Spleen (tissue), 11 donors: Measurements from ENCODE around the gene FLACC1. TPM values are rescaled to one million over a fixed set of nuclear protein-coding genes. Genes with fewer than 3 reads are reported as not detected.

Experiments used
- DNase-seq: peaks from one replicate; pipeline ENCODE4 v3.0.0-alpha.2; 2020
- H3K27ac ChIP-seq, 8 donors: fragments of 200-600 bp; sonication (generic) in 7 of 8; 1 replicate in 4 of 8; 2 replicates in 4 of 8; pipeline versions ENCODE4 v1.5.0 to v1.8.0; 2016 to 2021; ENCODE audit warnings: inconsistent platforms in 4 of 8, mild to moderate bottlenecking in 4 of 8, moderate library complexity in 1 of 8
- H3K27me3 ChIP-seq, 7 donors: fragments of 200-600 bp; sonication (generic) in 6 of 7; replicated peaks in 1 of 7; 1 replicate in 4 of 7; 2 replicates in 3 of 7; pipeline versions ENCODE4 v1.5.0 to v1.8.0; 2016 to 2021; ENCODE audit warnings: inconsistent platforms in 3 of 7, mild to moderate bottlenecking in 1 of 7
- H3K36me3 ChIP-seq, 6 donors: fragments of 200-600 bp; sonication (generic) in 5 of 6; 1 replicate in 4 of 6; 2 replicates in 2 of 6; pipeline versions ENCODE4 v1.5.0 to v1.8.0; 2016 to 2021; ENCODE audit warnings: inconsistent platforms in 2 of 6
- H3K4me1 ChIP-seq, 6 donors: fragments of 200-600 bp; sonication (generic) in 5 of 6; 1 replicate in 3 of 6; 2 replicates in 3 of 6; pipeline versions ENCODE4 v1.5.0 to v1.8.0; 2016 to 2021; ENCODE audit warnings: inconsistent platforms in 3 of 6
- H3K4me3 ChIP-seq, 8 donors: fragments of 200-600 bp; sonication (generic) in 7 of 8; 1 replicate in 4 of 8; 2 replicates in 4 of 8; pipeline versions ENCODE4 v1.5.0 to v1.8.0; 2016 to 2021; ENCODE audit warnings: inconsistent platforms in 4 of 8, mild to moderate bottlenecking in 4 of 8, moderate library complexity in 2 of 8
- H3K9me3 ChIP-seq, 8 donors: fragments of 200-600 bp; sonication (generic) in 7 of 8; 1 replicate in 4 of 8; 2 replicates in 4 of 8; pipeline versions ENCODE4 v1.5.0 to v1.8.0; 2016 to 2021; ENCODE audit warnings: inconsistent platforms in 4 of 8
- POLR2A ChIP-seq, 3 donors: fragments of 450-650 bp; IDR thresholded peaks; one replicate each; pipeline ENCODE4 v1.5.1; 2017; ENCODE audit warnings: antibody characterized with exemption in 3 of 3, mild to moderate bottlenecking in 1 of 3
- POLR2AphosphoS5 ChIP-seq, 3 donors: sonication (generic); formaldehyde crosslinking; IDR thresholded peaks; one replicate each; pipeline ENCODE4 v1.5.1; 2017; ENCODE audit warnings: antibody characterized with exemption in 3 of 3
- WGBS, 5 donors: extraction: QIAGEN DNeasy Blood & Tissue Kit in 3 of 5; methylation state at CpG; one replicate each; pipeline versions ENCODE4 v1.1.5 to v1.1.7; 2013 to 2018; 5-methylcytosine and 5-hydroxymethylcytosine counted together
- intact Hi-C: fragments of 100-400 bp; cut with DNase I; formaldehyde crosslinking; loops from one replicate; pipeline ENCODE4 v1.15.0; 2023; ENCODE audit warnings: low total_unique reads
- polyA plus RNA-seq, 3 donors: library from polyadenylated mRNA; stranded (reverse); fragments of 200-250 nt; gene quantifications; one replicate each; pipeline ENCODE4 v1.2.1, GENCODE V29; 2013
- total RNA-seq, 7 donors: library from RNA; depleted of rRNA in 3 of 7; stranded (reverse); fragments of >200 nt in 3 of 7; fragmentation: NEBNext Ultra II Directional in 4 of 7; extraction: Animal tissue kit (Norgen Biotek cat#: 25700) in 4 of 7; gene quantifications; one replicate each; pipeline versions ENCODE4 v1.1.0 to v1.2.1, GENCODE V29; 2016 to 2021
- TF ChIP-seq, protein P1 (sequence below), 11 experiments: fragments of 200-600 bp in 7 of 11; fragments of 450-650 bp in 4 of 11; sonication (generic) in 4 of 11; IDR thresholded peaks in 8 of 11; conservative IDR thresholded peaks in 3 of 11; 1 replicate in 7 of 11; 2 replicates in 4 of 11; pipeline versions ENCODE4 v1.4.0 to v1.8.0; 2016 to 2021; ENCODE audit warnings: antibody characterized with exemption in 11 of 11, inconsistent platforms in 4 of 11, mild to moderate bottlenecking in 1 of 11
- donor health status: healthy with polysubstance abuse.
- donor health status: DM: no; HTN: no; CAD: no; lungs with moderate emphysema.
- donor health status: DM: no; HTN: no; CAD: no.
- donor health status: Bipolar disorder and iron deficiency.
- donor health status: healthy.
- donor health status: DM: no; HTN: no; CAD: no.
- donor health status: DM: yes; HTN: yes; CAD: no.

The FLACC1 gene
- total and polyA plus RNA-seq, 10 donors, result 0.30 to 5.7 (median 3.1) TPM

DNA sequence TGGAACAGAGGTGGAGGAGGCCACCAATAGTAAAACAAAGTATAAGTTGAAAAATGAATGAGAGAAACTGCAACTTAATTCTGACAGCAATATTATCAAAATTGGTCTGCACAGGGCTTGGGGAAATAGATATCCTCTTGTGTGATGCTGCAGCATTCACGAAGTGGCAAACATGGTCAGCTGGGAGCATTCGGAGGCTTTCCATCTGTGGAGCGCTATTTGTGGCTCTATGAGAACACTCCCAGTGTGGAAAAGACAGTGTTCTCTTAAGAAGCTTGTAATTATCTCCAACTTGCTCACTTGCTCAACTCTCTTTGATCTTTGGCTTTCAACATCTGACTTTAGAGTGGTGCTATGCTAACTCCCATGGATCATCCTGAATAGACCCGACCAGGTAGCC, 3.1 kb upstream of the FLACC1 start:
- Histone ChIP-seq H3K36me3 (peaks cover 0 to 47% (median 0%) of the 10 kb centered on the region in 6 donors), H3K9me3 (peaks cover 0 to 8% (median 2%) of the 10 kb centered on the region in 8 donors), H3K4me3 (no peak overlapping the region), H3K4me1 (peaks cover 0 to 5% (median 0%) of the 10 kb centered on the region in 6 donors), H3K27ac (no peak overlapping the region), H3K27me3 (no peaks in the 10 kb centered on the region)
- intact Hi-C loops, result loop anchor here (5.0 kb wide), 1 partner anchor 118 kb away; no protein-coding TSS in a partner anchor
- DNase-seq, result no peak
- WGBS, 5 donors, result 93 to 97% (median 95%) methylated on average over 4 of the region's 4 CpGs
- TF ChIP-seq, protein P1, sequence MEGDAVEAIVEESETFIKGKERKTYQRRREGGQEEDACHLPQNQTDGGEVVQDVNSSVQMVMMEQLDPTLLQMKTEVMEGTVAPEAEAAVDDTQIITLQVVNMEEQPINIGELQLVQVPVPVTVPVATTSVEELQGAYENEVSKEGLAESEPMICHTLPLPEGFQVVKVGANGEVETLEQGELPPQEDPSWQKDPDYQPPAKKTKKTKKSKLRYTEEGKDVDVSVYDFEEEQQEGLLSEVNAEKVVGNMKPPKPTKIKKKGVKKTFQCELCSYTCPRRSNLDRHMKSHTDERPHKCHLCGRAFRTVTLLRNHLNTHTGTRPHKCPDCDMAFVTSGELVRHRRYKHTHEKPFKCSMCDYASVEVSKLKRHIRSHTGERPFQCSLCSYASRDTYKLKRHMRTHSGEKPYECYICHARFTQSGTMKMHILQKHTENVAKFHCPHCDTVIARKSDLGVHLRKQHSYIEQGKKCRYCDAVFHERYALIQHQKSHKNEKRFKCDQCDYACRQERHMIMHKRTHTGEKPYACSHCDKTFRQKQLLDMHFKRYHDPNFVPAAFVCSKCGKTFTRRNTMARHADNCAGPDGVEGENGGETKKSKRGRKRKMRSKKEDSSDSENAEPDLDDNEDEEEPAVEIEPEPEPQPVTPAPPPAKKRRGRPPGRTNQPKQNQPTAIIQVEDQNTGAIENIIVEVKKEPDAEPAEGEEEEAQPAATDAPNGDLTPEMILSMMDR (IDR thresholded peaks at IDR 0.05 in 8 of 11, conservative IDR thresholded peaks at IDR 0.05 in 3 of 11), result no peak
- TF ChIP-seq POLR2A (IDR thresholded peaks at IDR 0.05) (no peak), POLR2AphosphoS5 (IDR thresholded peaks at IDR 0.05) (no peak)

GRCh38 chr2:201358684-201359083, 1.5 kb upstream of the FLACC1 start:
- Histone ChIP-seq H3K4me1 (peaks cover 0 to 2% (median 0%) of the 10 kb centered on the region in 6 donors), H3K27ac (no peak overlapping the region), H3K9me3 (peaks cover 0 to 7% (median 0%) of the 10 kb centered on the region in 8 donors), H3K36me3 (peaks cover 0 to 35% (median 0%) of the 10 kb centered on the region in 6 donors), H3K4me3 (no peak overlapping the region), H3K27me3 (no peaks in the 10 kb centered on the region)
- no peak for TF ChIP-seq POLR2A (IDR thresholded peaks at IDR 0.05)
- TF ChIP-seq POLR2AphosphoS5 (IDR thresholded peaks at IDR 0.05), result no peak
- TF ChIP-seq, protein P1 (IDR thresholded peaks at IDR 0.05 in 8 of 11, conservative IDR thresholded peaks at IDR 0.05 in 3 of 11), result no peak
- WGBS, 5 donors, result 78 to 96% (median 93%) methylated on average over 7 of the region's 7 CpGs
- DNase-seq, result no peak
- intact Hi-C loops, result no loop called here

DNA sequence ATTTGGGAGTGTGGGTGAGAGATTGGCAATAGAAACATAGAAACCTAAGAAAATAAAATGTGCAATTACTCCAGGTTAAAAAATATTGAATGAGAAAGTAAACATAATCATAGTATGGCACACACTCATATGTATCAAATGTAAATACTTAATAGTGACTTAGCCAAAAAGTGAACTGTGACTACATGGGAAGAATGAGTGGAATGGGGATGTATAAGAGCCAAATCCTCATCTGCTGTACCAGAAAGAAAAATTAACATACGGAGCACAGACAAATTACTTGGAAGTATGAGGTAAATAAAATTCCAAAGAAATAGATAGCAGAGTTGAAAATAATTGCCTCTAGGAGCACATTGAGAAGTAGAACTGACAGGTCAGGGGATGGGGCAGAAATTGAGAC, 4.0 kb downstream of the FLACC1 start:
- peaks cover 0 to 19% (median 0%) of the 10 kb centered on the region in 6 donors for H3K36me3 ChIP-seq
- TF ChIP-seq, protein P1 (IDR thresholded peaks at IDR 0.05 in 8 of 11, conservative IDR thresholded peaks at IDR 0.05 in 3 of 11), result no peak
- no peak for TF ChIP-seq POLR2AphosphoS5 (IDR thresholded peaks at IDR 0.05)
- no peak for TF ChIP-seq POLR2A (IDR thresholded peaks at IDR 0.05)
- 83 to 94% (median 90%) methylated on average over 1 of the region's 1 CpG for WGBS, 5 donors
- no peak overlapping the region for H3K4me3 ChIP-seq
- no peaks in the 10 kb centered on the region for H3K4me1 ChIP-seq
- no peaks in the 10 kb centered on the region for H3K27me3 ChIP-seq
- no peak for DNase-seq
- no peaks in the 10 kb centered on the region for H3K9me3 ChIP-seq
- intact Hi-C loops, result no loop called here
- H3K27ac ChIP-seq, result no peak overlapping the region

- no peaks in the 10 kb centered on the region for H3K27me3 ChIP-seq
- no peaks in the 10 kb centered on the region for H3K4me1 ChIP-seq
- TF ChIP-seq POLR2A (IDR thresholded peaks at IDR 0.05) (no peak), POLR2AphosphoS5 (IDR thresholded peaks at IDR 0.05) (no peak)
- TF ChIP-seq, protein P1 (IDR thresholded peaks at IDR 0.05 in 8 of 11, conservative IDR thresholded peaks at IDR 0.05 in 3 of 11), result no peak
- no peaks in the 10 kb centered on the region for H3K9me3 ChIP-seq
- H3K27ac ChIP-seq, result no peak overlapping the region
- H3K36me3 ChIP-seq, result peaks cover 0 to 36% (median 0%) of the 10 kb centered on the region in 6 donors
- no peak for DNase-seq
- H3K4me3 ChIP-seq, result no peak overlapping the region
- WGBS, 5 donors, result 73 to 93% (median 83%) methylated on average over 3 to 4 of the region's 4 CpGs
- intact Hi-C loops, result no loop called here
These were observed 6.3 kb downstream of the FLACC1 start for GRCh38 chr2:201350879-201351278.
